H1 (cell line): ENCODE measurements around the gene PEX16.

Experiments
- MAX ChIP-seq: IDR thresholded peaks from 2 replicates; pipeline ENCODE4 v1.6.1; 2012; ENCODE audit warnings: inconsistent platforms
- SP4 ChIP-seq: IDR thresholded peaks from 2 replicates; pipeline ENCODE4 v1.6.1; 2012; ENCODE audit warnings: low read length, inconsistent platforms
- YY1 ChIP-seq: IDR thresholded peaks from 2 replicates; pipeline ENCODE4 v1.6.1; 2011; ENCODE audit warnings: low read depth, mild to moderate bottlenecking, low read length
- ZNF274 ChIP-seq: IDR thresholded peaks from 2 replicates; pipeline ENCODE4 v1.7.0; 2012; ENCODE audit warnings: low read length, borderline replicate concordance; ENCODE audit errors: extremely low read depth
- TF ChIP-seq, protein P1 (sequence below), 3 experiments: IDR thresholded peaks; 1 replicate in 2 of 3; 2 replicates in 1 of 3; pipeline versions ENCODE4 v1.5.1 to v1.6.1; 2011; ENCODE audit warnings: low read length in 3 of 3, mild to moderate bottlenecking in 3 of 3, inconsistent platforms in 2 of 3, low read depth in 1 of 3, moderate library complexity in 1 of 3; ENCODE audit not compliant: insufficient read depth in 1 of 3; ENCODE audit errors: control extremely low read depth in 1 of 3

- TF ChIP-seq YY1: no peak
- TF ChIP-seq, protein P1, sequence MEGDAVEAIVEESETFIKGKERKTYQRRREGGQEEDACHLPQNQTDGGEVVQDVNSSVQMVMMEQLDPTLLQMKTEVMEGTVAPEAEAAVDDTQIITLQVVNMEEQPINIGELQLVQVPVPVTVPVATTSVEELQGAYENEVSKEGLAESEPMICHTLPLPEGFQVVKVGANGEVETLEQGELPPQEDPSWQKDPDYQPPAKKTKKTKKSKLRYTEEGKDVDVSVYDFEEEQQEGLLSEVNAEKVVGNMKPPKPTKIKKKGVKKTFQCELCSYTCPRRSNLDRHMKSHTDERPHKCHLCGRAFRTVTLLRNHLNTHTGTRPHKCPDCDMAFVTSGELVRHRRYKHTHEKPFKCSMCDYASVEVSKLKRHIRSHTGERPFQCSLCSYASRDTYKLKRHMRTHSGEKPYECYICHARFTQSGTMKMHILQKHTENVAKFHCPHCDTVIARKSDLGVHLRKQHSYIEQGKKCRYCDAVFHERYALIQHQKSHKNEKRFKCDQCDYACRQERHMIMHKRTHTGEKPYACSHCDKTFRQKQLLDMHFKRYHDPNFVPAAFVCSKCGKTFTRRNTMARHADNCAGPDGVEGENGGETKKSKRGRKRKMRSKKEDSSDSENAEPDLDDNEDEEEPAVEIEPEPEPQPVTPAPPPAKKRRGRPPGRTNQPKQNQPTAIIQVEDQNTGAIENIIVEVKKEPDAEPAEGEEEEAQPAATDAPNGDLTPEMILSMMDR (IDR thresholded peaks at IDR 0.05; ENCODE audit: control extremely low read depth in 1 of 3, insufficient read depth in 1 of 3, low read depth in 1 of 3, low read length in 3 of 3): no peak
- no peak for TF ChIP-seq ZNF274
- no peak for TF ChIP-seq SP4
- TF ChIP-seq MAX: no peak
Measured at GRCh38 chr11:45876401-45876800, 41.3 kb downstream of the PEX16 start.
